Measurements from ENCODE around the gene HSD17B12. TPM values are rescaled to one million over a fixed set of nuclear protein-coding genes. Genes with fewer than 3 reads are reported as not detected.

HSD17B12 gene
- total RNA-seq, 1 donor from 2014 or later = 102 TPM

DNA sequence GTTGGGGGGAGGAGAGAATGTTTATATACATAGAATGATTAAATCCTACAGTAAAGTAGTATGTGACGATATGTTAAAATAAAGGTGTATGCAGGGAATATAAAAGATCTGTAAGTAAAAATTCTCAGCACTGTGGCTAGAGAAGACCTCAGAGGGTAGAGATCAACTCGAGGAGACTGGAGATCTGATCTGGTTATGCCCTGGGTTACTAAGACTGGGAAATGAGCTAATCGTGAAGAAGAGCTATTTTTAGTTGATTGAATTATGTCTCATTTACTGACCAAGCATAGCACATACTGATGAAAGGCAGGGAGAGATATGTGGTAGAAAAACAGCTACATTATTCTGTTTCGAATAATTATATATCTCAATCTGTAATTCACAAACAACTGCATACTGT, 157.3 kb downstream of the HSD17B12 start:
- Histone ChIP-seq H3K27me3 (no peaks in the 10 kb centered on the region), H3K27ac (no peak overlapping the region), H3F3A (ENCODE audit: low read depth) (no peaks in the 10 kb centered on the region), H2AFZ (replicated peaks) (no peak overlapping the region), H4K20me1 (ENCODE audit: low read depth) (no peaks in the 10 kb centered on the region), H3K4me2 (no peak overlapping the region), H3K4me3 (no peak overlapping the region), H3K79me2 (ENCODE audit: low read depth) (no peaks in the 10 kb centered on the region), H3K4me1 (peaks cover 21% of the 10 kb centered on the region), H3K9me3 (ENCODE audit: low read depth) (no peaks in the 10 kb centered on the region), H3K9ac (no peak overlapping the region), H3K36me3 (peaks cover 7% of the 10 kb centered on the region)
- H3K36me3 Mint-ChIP-seq = peaks cover 14% of the 10 kb centered on the region
- TF ChIP-seq, protein P1, sequence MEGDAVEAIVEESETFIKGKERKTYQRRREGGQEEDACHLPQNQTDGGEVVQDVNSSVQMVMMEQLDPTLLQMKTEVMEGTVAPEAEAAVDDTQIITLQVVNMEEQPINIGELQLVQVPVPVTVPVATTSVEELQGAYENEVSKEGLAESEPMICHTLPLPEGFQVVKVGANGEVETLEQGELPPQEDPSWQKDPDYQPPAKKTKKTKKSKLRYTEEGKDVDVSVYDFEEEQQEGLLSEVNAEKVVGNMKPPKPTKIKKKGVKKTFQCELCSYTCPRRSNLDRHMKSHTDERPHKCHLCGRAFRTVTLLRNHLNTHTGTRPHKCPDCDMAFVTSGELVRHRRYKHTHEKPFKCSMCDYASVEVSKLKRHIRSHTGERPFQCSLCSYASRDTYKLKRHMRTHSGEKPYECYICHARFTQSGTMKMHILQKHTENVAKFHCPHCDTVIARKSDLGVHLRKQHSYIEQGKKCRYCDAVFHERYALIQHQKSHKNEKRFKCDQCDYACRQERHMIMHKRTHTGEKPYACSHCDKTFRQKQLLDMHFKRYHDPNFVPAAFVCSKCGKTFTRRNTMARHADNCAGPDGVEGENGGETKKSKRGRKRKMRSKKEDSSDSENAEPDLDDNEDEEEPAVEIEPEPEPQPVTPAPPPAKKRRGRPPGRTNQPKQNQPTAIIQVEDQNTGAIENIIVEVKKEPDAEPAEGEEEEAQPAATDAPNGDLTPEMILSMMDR (IDR thresholded peaks at IDR 0.05) = no peak
- no peak for TF ChIP-seq EZH2phosphoT487 (IDR thresholded peaks at IDR 0.05)
- TF ChIP-seq EZH2 (IDR thresholded peaks at IDR 0.05) = no peak
- no peak overlapping the region for H3K27ac Mint-ChIP-seq
- peaks cover 28% of the 10 kb centered on the region for H3K4me1 Mint-ChIP-seq
- no peaks in the 10 kb centered on the region for H3K27me3 Mint-ChIP-seq (ENCODE audit: insufficient read depth, low read depth)
- H3K9me3 Mint-ChIP-seq = no peaks in the 10 kb centered on the region
- no peak overlapping the region for H3K4me3 Mint-ChIP-seq
- no peak for DNase-seq (ENCODE audit: low spot score)

DNA sequence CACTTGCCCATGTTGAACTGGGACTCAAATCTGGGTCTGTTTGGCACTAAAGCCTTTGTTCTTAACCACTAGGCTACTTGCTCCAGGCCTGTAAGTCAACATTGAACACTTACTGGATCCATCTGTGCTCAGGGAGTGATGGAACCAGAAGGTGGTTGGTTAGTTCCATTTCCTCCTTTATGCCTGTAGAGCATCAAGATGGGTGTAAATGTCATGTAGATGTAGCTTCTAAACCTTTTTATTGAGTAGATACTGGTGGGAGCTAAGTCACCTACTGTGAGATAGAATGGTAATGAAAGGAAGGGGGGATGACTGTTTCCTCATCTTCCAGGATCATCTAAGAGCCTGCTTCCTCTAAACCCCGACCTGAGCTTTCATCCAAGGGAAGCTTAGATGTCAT, 161.5 kb downstream of the HSD17B12 start:
- Mint-ChIP-seq H3K27ac (no peak overlapping the region), H3K9me3 (no peaks in the 10 kb centered on the region), H3K27me3 (ENCODE audit: insufficient read depth, low read depth) (peaks cover 3% of the 10 kb centered on the region), H3K4me1 (no peaks in the 10 kb centered on the region), H3K4me3 (no peak overlapping the region), H3K36me3 (peaks cover 14% of the 10 kb centered on the region)
- Histone ChIP-seq H3K9ac (no peak overlapping the region), H3K9me3 (ENCODE audit: low read depth) (no peaks in the 10 kb centered on the region), H3K4me2 (no peak overlapping the region), H3K4me1 (peaks cover 4% of the 10 kb centered on the region), H3K4me3 (no peak overlapping the region), H4K20me1 (ENCODE audit: low read depth) (no peaks in the 10 kb centered on the region), H3F3A (ENCODE audit: low read depth) (no peaks in the 10 kb centered on the region), H3K79me2 (ENCODE audit: low read depth) (no peaks in the 10 kb centered on the region), H2AFZ (replicated peaks) (no peak overlapping the region), H3K27me3 (no peaks in the 10 kb centered on the region), H3K27ac (no peak overlapping the region), H3K36me3 (peaks cover 7% of the 10 kb centered on the region)
- DNase-seq (ENCODE audit: low spot score) = no peak
- TF ChIP-seq EZH2phosphoT487 (IDR thresholded peaks at IDR 0.05) (no peak), EZH2 (IDR thresholded peaks at IDR 0.05) (no peak)
- TF ChIP-seq, protein P1 (IDR thresholded peaks at IDR 0.05) = no peak

DNA sequence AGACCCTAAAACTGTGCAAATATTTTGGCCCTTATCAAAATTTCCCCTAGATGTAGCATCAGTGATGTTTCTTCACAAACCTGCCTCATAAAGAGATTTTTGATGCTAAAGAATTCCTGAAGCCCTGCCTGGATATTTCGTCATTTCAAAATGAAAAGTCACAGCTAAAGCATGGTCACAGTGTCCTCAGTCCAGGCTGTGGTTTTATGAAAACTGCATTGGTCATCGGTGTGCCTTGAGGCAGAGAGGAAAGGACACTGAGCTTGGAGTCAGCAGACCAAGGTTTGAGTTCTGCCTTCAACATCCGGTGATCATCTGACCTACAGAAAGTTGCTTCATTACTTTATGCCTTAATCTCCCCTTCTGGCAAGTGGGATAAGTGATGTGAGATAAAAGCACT, 165.3 kb downstream of the HSD17B12 start:
- Histone ChIP-seq H3K4me2 (no peak overlapping the region), H3K79me2 (ENCODE audit: low read depth) (no peaks in the 10 kb centered on the region), H3K4me3 (no peak overlapping the region), H3K27me3 (no peaks in the 10 kb centered on the region), H3K4me1 (no peaks in the 10 kb centered on the region), H3K27ac (no peak overlapping the region), H3K36me3 (peaks cover 6% of the 10 kb centered on the region), H2AFZ (replicated peaks) (no peak overlapping the region), H3F3A (ENCODE audit: low read depth) (no peaks in the 10 kb centered on the region), H3K9ac (no peak overlapping the region), H3K9me3 (ENCODE audit: low read depth) (no peaks in the 10 kb centered on the region), H4K20me1 (ENCODE audit: low read depth) (no peaks in the 10 kb centered on the region)
- Mint-ChIP-seq H3K4me1 (no peaks in the 10 kb centered on the region), H3K9me3 (no peaks in the 10 kb centered on the region), H3K36me3 (peaks cover 7% of the 10 kb centered on the region), H3K27me3 (ENCODE audit: insufficient read depth, low read depth) (peaks cover 3% of the 10 kb centered on the region), H3K27ac (no peak overlapping the region), H3K4me3 (no peak overlapping the region)
- DNase-seq (ENCODE audit: low spot score) = no peak
- TF ChIP-seq, protein P1 (IDR thresholded peaks at IDR 0.05) = no peak
- TF ChIP-seq EZH2 (IDR thresholded peaks at IDR 0.05) (no peak), EZH2phosphoT487 (IDR thresholded peaks at IDR 0.05) (no peak)

All from neural progenitor cell (in vitro differentiated cells).